GM18502 (cell line): ENCODE measurements around the gene NOS2.
"Not testable (repeated sequence)": the region's sequence is repeated elsewhere in the genome, so short reads cannot be mapped to it uniquely, and the experiment has no call there.

Experiments
- ATAC-seq: cut with Tn5 transposase; IDR thresholded peaks from one replicate; pipeline ENCODE4 v1.9.1; 2021; ENCODE audit warnings: mild to moderate bottlenecking; ENCODE audit not compliant: unreplicated experiment, poor library complexity

NOS2 gene

DNA sequence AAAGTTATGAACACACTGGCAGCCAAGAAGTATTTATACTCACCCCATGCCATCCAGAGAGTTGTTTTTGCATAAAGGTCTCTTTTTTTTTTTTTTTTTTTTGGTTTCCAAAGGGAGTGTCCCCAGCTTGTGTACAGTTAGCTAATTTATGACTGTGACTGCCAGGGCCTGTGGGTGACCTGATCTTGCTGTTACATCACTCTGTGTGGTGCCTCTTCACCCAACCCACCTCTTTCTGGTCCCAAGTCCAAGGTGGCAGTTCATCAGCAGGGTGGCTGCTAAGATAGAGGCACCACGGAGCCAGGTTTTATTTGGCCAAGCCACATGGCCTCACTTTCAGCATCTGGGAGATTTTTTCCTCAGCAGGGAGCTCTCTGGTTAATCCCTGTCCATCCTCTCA lies at the start of gene NOS2:
NOS2 (minus strand) TSS at position 8 of the 400 bp plus-strand sequence. CDS start 1,720 bp downstream, outside the sequence.
- no peak for ATAC-seq

DNA sequence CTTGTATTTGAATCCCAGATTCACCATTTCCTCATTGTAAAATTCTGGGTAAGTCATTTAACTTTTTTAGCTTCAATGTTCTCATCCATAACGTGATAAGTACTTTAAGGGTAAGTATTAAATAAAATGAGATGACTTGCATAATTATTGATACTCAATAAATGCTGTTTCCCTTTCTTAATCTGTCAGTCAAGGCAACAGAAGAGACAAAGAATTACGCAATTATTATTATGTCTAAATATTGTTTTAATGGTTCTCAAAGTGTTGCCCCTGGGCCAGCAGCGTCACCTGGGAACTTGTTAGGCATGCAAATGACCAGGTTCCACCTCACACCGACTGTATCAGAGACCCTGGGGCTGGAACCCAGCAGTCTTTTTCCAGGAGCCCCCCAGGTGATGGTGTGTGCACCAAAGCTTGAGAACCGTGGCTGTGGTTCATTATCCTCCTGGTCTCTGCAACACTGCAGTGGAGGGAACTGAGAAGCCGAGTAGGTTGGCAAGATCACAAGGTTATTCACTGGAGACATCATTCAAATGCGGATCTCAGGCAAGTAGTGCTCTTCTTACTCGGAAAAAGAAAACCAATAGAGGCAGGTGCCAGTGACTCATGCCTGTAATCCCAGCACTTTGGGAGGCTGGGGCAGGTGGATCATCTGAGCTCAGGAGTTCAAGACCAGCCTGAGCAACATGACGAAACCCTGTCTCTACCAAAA lies 49.3 kb upstream of the NOS2 start:
- ATAC-seq = no peak

DNA sequence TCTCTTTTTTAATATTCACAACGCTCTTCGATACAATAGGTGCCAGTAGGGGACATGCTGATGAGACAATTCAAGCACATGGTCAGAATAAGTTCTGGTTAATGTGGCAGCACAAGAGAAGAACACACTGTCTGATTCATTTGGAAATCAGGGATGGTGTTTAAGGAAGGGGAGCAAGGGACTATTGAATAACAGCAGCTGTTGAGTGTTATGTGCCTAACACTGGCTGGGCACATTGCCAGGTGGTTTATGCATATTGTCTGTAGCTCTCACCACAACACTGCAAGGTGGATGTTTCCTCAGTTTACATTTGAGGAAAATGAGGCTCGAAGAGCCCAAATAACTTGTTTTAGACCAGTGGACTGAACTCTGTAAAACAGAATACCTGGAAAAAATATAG lies 48.6 kb upstream of the NOS2 start:
- ATAC-seq = no peak

DNA sequence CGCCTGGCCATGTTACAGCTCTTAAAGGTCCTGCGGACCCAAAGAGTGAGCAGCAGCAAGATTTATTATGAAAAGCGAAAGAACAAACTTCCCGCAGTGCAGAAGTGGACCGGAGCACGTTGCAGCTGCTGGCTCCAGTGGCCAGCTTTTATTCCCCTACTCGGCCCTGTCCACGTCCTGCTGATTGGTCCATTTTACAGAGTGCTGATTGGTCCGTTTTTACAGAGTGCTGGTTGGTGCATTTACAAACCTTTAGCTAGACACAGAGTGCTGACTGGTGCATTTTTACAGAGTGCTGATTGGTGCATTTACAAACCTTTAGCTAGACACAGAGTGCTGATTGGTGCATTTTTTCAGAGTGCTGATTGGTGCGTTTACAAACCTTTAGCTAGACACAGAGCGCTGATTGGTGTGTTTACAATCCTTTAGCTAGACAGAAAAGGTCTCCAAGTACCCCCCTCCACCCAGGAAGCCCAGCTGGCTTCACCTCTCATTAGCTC lies 46.5 kb upstream of the NOS2 start:
- not testable (repeated sequence) for ATAC-seq

DNA sequence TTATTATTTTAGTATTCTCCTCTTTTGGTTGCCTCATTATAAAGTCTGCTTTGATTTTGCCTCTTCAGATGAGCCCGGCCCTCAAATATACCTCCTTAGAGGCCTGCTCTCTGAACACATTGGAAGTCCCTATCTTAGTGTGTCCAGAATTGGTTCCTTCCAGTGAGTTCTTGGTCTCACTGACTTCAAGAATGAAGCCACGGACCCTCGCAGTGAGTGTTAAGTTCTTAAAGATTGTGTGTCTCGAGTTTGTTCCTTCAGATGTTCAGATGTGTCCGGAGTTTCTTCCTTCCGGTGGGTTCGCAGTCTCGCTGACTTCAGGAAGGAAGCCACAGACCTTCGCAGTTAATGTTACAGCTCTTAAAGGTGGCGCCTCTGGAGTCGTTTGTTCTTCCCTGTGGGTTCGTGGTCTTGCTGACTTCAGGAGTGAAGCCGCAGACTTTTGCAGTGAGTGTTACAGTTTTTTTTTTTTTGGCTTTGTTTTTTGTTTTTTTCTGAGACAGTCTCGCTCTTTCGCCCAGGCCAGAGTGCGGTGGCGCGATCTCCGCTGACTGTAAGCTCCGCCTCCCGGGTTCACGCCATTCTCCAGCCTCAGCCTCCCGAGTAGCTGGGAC lies 45.8 kb upstream of the NOS2 start:
- no peak for ATAC-seq

DNA sequence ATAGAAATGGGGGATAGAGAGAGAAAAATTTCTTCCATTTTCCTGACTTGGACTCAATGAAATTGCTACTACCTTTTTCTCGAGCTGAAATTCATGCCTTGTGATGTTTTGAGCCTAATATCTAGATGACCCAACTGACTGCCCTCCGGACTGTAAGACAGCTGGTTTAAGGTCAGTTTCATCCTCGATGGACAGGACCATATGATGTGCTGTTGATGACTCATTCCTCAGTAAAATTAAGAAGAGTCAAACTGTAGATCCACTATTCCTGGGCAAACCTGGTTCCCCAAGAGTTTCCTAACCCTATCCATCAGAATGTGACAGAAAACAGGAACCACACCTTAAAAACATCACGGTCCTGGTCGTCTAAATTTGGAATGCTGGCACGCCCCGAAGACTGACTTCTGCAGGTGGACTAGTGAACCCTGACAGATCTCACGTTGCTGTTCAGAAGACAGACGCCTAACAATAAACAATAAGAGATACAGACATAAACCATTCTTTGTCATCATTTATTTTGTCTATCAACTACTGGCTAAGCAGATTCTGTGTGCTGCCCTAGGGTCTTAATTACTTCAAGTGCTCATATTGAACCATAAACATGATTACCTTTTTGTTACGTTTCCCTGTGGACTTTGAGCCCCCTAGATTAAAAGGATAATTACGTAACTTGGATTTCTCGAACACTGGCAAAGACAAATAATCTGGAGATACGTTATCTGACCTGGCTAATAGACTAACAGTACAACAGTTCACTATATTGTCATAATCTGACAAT lies 45.1 kb upstream of the NOS2 start:
- no peak for ATAC-seq

DNA sequence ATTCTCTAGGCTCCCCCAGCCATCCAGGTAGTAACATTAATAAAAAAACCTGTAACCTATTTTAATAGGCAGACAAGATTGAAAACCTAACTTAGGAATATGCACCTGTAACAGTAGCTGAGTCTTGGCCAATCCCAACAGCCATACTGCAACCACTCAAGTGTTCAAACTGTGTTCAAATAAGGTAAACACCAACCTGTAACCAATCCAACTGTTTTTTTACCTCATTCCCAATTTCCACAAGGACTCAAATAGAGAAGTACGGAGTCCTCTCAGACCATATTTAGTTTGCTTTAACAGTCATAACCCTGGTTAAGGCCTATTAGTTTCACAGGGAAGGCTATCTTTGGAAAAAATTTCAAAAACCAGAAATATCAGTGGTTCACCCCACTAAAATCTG lies 40.4 kb upstream of the NOS2 start:
- ATAC-seq = no peak

DNA sequence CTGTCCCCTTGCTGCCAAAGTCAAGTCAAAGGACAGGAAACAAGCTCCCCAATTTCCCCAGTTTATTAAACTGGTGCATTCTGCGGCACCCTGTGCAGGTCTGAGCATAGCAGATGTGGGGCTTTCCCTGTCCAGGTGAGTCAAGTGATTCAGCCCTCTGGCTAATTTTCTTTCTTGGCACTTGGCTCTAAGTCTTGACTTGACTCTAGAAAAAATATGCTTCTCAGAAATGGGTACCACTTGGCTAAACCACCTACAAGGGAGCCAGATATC lies 40.0 kb upstream of the NOS2 start:
- not testable (repeated sequence) for ATAC-seq

DNA sequence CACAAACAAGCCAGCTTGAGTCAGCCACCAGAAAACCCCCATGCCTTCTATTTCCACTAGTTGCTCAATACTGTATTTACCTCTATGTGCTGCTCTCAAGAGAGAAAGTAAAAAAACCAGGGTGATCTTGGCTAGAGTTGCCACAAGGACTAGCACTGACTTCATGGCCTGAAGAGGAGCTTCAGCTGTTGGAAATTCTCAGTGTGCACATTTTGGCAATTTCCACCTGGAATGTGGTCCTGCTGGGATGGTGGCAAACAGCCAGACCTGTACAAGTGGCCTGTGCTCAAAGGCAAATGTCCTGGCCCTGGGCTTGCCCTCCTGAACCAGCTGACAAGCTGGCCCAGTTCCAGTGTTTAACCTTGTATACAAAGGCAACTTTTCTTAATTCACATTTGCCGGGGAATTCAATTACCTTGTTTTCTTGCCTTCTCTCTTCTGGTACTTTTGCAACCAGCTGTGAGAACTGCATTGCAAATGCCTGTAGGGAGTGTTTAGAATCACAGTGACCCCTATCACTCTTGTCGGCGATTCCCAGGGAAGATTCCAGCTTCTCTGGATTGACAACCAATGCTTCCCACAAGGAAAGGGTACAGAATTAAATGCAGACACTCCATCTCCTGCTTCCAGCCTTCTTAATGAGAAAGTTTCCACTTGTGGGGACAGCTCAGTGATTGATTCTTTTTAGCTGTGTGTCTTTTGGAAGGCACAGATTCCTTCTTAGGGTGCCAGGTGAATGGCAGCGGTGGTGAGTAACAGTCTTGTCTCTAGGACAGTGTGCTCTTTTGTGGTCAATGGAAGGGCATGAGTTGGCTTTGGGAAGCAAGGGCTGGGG lies 39.5 kb upstream of the NOS2 start:
- not testable (repeated sequence) for ATAC-seq

DNA sequence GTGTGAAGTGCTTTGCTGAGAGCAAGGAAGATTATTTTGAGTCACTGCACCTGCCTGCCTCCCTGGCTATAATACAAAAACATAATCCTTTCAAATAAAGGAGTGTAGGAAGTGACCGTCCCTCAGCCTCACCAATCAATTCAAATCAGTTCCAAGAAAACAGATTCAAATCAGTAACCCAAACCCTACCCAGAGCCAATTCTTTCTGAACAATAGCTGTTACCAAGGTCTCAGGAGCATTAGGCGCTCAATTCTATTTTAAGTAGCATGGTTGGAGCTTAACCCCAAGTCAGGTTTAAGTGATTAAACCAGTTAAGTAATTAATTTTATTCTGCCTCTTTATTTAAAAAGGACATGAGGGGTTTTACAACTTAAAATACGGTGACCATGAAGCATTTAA lies 38.3 kb upstream of the NOS2 start:
- not testable (repeated sequence) for ATAC-seq

DNA sequence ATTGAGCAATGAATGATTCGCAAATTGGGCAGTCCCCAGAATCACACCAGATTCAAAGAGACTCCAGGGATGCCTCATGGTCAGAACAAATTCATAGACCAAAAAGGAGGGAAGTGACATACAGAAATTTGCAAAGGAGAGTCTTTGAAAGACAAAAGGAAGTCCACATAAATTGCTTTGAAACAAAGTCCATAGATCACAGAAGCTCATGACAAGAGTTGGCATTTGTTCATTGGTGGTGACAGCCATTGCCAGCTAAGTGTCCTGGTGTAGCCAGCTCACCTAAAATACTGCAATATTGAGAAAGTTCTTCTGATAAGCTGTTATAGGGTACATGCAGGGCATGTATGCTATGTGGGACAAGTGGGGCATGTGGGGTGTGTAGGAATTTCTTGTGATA lies 37.4 kb upstream of the NOS2 start:
- ATAC-seq = not testable (repeated sequence)

DNA sequence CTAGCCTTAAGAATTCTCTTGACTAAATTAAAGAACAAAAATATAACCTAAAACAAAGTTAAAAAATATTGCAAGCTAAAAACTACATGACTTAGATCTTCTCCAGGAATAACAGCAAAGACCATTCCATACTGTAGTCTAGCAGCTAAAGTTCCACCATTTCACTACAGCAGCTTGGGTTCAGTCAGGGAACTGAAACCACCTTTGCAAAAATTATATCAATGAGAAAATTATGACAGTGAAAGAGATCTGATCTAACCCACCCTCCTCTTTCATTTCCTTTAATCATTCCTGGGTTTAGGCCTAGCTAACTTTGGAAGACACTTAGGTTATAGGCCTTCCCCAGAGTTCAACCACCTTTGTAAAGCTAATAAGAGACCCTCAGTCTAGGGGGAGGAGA lies 36.3 kb upstream of the NOS2 start:
- no peak for ATAC-seq

DNA sequence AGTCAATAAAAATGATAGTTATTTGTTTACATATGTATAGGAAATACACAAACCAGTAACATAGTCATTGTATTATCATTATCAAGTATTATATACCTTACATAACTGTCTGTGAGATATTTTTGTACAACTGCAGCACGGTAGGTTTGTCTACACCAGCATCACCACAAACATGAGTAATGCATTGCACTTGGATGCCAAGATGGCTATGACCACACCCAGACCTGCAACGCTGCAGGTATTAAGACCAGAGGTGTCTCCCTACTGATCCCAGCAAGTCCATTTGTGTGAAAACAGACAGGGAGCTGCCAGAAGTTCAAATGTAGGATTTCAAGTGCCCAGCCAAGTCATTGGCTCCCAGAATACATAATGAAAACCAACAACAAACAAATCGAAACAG lies 34.2 kb upstream of the NOS2 start:
- no peak for ATAC-seq

DNA sequence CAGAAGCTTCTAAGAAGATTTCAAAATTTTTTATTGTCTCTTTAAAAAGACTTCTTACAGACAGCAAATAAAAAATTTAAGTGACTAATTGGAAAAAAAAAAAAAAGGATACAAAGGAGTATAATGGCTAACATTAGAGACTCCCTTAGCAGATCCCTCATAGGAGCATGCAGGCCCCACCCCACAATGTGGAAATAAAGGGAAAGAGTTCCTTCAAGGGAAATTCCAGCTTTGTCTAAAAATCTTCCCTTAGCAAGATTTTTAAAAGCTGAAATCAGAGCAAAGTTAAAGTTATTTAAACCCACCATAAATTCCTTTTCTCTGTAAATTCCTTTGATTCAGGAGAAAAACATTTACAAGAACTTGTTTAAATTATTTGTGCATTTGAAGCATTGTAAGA lies 32.5 kb upstream of the NOS2 start:
- no peak for ATAC-seq

DNA sequence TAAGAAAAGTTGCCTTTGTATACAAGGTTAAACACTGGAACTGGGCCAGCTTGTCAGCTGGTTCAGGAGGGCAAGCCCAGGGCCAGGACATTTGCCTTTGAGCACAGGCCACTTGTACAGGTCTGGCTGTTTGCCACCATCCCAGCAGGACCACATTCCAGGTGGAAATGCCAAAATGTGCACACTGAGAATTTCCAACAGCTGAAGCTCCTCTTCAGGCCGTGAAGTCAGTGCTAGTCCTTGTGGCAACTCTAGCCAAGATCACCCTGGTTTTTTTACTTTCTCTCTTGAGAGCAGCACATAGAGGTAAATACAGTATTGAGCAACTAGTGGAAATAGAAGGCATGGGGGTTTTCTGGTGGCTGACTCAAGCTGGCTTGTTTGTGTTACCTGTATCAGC lies 29.6 kb upstream of the NOS2 start:
- ATAC-seq = not testable (repeated sequence)

DNA sequence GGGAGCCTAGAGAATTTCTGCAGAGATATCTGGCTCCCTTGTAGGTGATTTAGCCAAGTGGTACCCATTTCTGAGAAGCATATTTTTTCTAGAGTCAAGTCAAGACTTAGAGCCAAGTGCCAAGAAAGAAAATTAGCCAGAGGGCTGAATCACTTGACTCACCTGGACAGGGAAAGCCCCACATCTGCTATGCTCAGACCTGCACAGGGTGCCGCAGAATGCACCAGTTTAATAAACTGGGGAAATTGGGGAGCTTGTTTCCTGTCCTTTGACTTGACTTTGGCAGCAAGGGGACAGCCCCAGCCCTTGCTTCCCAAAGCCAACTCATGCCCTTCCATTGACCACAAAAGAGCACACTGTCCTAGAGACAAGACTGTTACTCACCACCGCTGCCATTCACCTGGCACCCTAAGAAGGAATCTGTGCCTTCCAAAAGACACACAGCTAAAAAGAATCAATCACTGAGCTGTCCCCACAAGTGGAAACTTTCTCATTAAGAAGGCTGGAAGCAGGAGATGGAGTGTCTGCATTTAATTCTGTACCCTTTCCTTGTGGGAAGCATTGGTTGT lies 28.9 kb upstream of the NOS2 start:
- not testable (repeated sequence) for ATAC-seq

DNA sequence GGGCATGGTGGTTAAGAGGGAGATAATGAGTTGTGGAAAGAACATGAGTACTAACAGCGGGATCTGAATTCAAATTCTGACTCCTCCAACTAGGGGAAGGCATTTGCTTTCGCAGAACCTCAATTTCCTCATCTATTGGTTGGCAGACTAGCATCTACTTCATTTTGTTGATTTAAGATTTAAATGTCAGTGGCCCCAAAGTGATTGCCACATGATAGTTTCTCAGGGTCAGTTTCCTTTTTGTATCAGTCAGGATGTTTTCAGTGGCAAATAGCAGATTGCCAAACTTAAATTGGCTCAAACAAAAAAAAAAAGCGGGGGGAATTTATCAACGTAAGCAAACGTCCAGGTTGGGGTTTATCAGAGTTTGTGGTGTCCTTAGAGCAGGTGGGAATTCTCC lies 25.1 kb upstream of the NOS2 start:
- no peak for ATAC-seq

DNA sequence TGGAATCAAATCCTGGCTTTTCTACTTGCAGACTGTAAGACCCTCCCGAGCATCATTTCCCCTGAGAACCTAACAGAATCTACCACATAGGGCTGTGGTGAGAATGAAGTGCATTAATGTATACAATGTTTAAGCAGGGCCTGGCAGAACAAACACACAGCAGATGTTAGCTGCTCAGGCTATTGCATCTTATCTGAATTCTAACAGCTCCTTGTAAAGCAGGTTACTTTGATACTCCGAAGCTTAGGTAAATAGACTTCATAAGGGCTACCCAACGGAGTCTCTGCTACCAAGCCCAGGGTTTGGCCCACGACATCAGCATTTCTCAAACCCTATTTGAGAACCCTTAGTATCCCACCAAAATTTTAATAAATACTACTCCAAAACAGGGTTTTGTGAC lies 24.4 kb upstream of the NOS2 start:
- no peak for ATAC-seq

DNA sequence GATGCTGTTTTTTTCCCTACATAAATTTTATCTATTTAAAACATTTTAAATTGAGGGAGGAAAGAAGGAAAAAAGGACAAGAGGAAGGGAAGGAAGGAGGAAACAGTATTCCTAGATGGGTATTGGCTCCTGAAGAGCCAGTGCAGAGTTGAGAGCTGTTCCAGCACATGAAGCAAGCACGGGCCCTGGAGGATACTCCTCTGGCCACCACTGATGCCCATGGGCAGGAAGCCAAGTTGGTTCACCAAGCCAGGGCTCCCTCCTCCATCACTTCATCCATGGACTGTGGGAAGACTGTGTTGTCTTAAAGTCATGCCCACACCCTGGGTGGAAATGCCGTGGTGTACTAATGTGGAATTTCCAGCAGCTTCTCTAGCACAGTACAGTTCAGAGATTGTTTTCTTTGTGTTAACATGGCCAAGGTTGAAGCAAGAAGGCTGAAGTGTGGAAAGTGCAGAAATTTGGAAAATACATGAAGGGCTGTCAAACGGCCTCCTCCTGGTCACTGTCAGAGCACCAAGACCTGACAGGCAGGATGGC lies 23.9 kb upstream of the NOS2 start:
- no peak for ATAC-seq

DNA sequence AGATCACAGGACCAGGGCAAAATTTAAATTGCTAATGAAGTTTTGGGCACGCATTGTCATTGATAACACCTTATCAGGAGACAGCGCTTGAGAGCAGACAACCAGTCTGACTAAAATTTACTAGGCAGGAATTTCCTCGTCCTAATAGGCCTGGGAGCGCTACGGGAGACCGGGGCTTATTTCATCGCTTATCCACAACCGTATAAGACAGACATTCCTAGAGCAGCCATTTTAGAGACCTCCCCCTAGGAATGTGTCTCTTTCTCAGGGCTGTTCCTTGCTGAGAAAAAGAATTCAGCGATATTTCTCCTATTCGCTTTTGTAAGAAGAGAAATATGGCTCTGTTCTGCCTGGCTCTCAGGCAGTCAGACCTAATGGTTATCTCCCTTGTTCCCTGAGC lies 21.8 kb upstream of the NOS2 start:
- ATAC-seq = not testable (repeated sequence)
